ENCODE data around the gene EDAR.

Gene EDAR

GRCh38 chr2:108940156-108940555 lies 48.9 kb downstream of the EDAR start:
- no peak for DNase-seq (ENCODE audit: low read depth in 2 of 2)

GRCh38 chr2:108938077-108938710 lies 50.8 kb downstream of the EDAR start:
- no peak for DNase-seq (ENCODE audit: low read depth in 2 of 2)

GRCh38 chr2:108937367-108938017 lies 51.5 kb downstream of the EDAR start:
- DNase-seq (ENCODE audit: low read depth in 2 of 2): no peak

- DNase-seq (ENCODE audit: low read depth in 2 of 2): no peak
These were observed 52.2 kb downstream of the EDAR start for GRCh38 chr2:108936866-108937265.

- no peak for DNase-seq (ENCODE audit: low read depth in 2 of 2)
These were observed 52.8 kb downstream of the EDAR start for GRCh38 chr2:108936076-108936864.

- no peak for DNase-seq (ENCODE audit: low read depth in 2 of 2)
These were observed 53.7 kb downstream of the EDAR start for GRCh38 chr2:108935271-108935741.

- DNase-seq (ENCODE audit: low read depth in 2 of 2): no peak
These were observed 54.3 kb downstream of the EDAR start for GRCh38 chr2:108934583-108935245.

DNA sequence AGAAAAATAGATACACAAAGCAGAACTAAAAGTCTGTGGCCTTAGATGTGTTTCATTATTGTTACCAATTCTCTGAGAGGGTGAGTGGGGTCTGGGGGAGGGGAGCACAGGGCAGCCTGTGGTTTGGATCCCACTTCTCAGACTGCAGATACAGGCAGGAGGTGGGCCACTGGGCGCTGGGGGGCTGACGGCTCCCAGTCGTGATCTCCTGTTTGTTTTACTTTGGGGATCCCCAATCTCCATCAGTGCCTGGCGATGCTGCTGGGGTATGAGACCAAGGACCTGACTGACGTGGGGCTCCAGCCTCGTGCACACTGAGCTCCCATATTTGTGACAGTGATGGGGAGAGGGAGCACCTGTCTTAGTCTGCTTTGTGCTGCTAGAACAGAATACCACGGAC lies 54.9 kb downstream of the EDAR start:
- DNase-seq (ENCODE audit: low read depth in 2 of 2): no peak

DNA sequence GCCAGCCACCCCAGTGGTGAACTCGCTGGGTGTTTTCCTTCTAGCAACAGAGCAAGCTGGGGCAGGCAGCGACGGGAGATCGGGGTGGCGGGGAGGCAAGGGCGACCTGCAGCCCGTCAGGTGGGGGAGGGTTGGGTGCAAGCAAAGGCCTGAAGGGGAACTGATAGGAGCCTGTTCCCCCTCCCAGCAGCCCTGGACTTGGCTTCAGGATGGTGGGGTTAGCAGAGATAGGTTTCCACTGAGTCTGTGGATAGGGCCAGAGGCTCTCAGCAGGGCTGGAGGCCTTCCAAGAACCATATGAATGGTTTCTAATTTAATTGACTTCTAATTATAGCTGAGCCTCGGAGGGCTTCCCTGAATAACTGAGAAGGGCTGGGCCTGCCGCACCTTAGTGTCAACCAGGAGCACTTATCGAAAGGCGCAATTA lies 55.3 kb downstream of the EDAR start:
- DNase-seq (ENCODE audit: low read depth in 2 of 2): no peak

DNA sequence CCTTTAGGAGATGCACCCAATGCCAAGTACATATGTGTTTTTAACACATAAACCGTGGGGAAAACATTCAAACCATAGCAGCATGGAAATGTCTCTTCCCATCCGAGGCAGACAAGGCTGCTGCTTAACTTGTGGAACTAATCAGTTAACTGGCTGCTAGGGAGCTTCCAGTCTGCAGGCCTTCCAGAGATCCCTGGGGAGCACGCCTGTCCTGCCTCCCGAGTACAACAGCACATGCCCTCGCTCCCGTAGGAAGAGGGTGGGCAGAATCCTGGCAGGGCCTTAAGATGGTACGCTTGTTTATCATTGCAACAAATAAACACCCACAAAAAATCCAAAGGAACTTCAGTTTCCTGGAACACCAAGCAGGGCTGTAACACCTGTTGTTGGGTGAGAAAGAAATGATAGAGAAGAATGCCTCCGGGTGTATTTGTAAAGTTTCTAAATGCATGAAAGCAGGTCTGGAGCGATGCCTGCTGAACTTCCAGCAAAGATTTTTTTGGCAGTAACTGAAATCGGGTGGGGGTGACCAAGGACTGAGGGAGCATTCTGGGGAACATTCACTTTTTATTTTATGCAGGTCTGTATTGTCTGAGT lies 56.2 kb downstream of the EDAR start:
- DNase-seq (ENCODE audit: low read depth in 2 of 2): no peak

- DNase-seq (ENCODE audit: low read depth in 2 of 2): no peak
These were observed 57.6 kb downstream of the EDAR start for GRCh38 chr2:108931372-108931771.

- DNase-seq (ENCODE audit: low read depth in 2 of 2): no peak
These were observed 59.1 kb downstream of the EDAR start for GRCh38 chr2:108929807-108930425.

DNA sequence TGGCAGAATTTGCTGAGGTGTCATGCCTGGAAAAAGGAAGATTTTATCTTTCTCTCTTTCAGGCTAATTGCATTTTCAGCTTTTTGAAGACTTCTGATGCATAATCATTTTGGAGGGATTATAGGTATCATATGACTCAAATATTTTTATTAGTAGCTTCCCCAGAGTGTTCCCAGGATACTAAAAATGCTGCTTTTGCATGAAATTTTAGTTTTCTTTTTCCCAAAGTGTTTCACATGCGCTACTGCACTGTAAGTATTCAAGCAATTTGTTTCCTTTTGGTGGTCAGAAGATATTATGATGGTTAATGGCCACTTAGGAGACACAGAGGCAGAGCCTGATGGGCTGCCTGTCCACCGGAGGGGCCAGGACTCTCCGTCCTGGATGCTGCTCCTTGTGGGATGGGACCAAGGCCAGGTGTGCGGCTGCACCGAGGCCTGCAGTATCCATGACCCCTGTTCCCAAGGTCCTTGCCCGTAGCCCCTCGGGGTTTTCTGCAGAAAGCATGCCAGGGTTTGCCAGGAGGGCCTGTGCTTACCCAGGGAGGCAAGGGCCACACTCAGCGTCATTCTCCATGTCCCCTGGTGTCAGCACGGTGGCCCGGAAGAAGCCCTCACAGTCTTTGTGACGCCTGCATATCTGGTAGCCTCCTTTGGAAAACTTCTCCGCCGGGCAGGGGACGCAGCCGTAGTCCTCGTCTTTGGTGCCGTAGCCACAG lies 60.2 kb downstream of the EDAR start:
- no peak for DNase-seq (ENCODE audit: low read depth in 2 of 2)

DNA sequence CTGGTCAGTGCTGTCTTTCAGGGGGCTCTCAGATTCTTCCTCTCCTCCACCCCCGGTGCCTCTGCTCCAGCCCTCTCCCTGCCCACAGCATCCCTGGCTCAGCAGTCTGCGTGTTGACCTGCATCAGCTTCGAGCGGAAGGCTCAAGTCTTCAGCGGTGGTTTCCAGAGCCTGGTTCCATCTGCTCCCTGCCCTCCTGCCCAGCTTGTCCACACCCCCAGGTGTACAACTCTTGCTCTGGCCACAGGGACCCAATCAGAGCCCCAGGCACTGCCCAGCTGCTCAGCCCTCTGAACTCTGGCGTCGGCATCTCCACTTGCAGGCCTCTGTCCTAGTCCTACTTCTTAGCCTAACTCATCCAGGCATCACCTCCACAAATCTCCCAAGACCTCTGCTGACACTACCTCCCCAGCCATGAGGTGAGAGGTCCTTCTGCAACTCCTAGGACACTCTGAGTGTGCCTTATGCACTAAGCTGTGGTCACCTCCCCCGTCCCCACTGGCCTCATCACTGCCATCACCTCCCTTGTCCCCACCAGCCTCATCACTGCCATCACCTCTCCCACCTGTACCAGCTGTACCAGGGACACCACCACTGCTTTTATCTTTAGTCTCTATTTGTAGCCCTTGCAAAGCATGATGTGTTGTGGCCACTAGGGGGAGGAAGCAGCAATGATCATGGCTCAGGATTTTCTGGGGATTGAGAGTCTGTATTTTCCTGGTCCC lies 60.9 kb downstream of the EDAR start:
- no peak for DNase-seq (ENCODE audit: low read depth in 2 of 2)

DNA sequence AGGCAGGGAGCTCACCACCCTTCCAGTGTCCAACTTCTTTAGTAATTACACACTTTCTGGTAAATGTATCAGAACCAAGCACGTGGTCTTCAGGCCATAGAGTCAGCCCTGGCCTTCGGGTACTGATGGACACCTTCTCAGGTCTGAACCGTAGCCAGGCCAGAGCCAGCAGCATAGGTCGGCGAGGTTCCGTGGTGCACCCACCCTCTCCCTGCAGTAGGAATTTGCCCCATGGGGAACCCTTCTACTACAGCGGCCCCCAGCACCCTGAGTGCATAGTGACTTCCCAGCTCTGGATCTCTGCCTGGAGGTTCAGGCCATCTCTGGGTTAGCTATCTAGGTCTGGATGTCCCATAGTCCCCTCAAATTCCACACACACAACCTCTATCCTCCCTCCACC lies 61.6 kb downstream of the EDAR start:
- no peak for DNase-seq (ENCODE audit: low read depth in 2 of 2)

DNA sequence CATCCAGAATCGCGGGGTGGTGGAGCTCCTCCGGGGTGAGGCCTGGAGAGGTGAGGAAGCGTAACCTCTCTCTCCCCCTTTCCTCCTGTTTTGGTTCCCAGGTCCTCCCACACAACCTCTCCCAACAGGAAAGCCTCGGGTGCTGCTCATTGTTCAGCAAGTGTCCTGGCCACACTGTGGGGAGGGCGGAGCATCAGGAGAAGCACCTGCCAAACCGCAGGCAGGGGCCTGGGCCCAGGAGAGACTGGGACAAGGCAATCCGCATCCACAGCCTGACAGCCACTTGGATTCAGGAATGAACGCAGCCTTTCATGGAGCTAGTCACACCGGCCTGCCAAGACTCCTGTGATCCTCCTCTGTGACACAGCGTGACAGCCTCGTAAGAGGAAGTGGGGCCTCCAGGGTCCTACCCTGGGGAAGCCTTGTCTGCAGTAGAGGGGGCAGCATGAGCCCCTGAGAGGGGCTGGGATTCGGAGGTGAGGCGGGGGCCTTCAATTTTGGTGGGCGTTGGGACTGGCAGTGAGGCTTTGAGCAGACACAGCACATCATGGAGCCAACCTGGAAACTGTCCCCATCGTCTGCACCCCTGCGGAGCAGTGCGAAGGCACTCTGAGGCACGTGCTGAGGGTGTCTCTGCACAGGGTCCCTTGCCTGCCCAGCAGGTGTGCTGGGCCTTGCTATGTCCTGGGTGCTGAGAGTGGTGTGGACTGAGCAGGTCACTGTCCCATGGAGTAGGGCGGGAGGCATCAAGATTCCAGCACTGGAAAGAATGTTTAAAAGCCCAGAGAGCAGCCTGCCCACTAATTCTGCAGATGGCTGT lies 62.2 kb downstream of the EDAR start:
- DNase-seq (ENCODE audit: low read depth in 2 of 2): no peak

DNA sequence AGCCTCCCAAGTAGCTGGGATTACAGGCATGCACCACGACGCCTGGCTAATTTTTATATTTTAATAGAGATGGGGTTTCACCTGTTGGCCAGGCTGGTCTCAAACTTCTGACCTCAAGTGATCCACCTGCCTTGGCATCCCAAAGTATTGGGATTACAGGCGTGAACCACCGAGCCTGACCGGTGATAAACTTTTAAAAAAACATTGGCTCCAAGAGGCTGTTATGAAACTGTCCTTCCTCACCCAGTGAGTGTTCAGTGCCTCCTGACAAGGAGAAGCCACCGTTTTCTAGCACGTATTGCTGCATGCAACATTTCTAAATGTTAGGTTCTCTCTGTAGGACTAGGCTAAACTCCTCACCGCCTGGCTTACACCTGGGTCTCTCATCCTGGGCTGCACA lies 63.3 kb downstream of the EDAR start:
- DNase-seq (ENCODE audit: low read depth in 2 of 2): no peak

DNA sequence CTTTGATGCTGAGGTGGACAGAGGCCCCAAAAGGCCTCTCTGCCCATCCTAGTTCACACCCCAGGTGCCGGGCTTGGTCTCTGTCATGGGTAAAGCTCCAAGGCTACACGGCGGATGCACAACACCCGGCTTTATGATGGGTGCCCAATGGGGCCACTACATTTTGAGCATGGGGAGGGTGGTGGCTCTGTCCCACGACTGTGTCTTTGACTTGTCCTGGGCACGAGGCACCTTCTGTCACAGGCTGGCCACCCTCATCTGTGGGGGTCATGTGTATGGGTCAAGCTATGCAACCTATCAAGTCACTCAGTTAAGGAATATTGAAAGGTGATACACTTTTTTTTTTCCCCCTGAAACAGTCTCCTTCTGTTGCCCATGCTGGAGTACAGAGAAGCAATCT lies 63.7 kb downstream of the EDAR start:
- no peak for DNase-seq (ENCODE audit: low read depth in 2 of 2)

GRCh38 chr2:108924580-108925251 lies 64.3 kb downstream of the EDAR start:
- DNase-seq (ENCODE audit: low read depth in 2 of 2): no peak
